Activated CD4-positive, alpha-beta T cell treated with anti-CD3 and anti-CD28 coated beads, Interleukin-2, amount 50 U/mL, for 16 hours (primary cell): ENCODE results near the gene EMSY.
A peak's percentile ranks its signal among the peaks of the same experiment; 100 is the strongest.
"Not testable (repeated sequence)": the region's sequence is repeated elsewhere in the genome, so short reads cannot be mapped to it uniquely, and the experiment has no call there.

Source experiments
- DNase-seq: peaks from one replicate; pipeline ENCODE4 v3.0.0-alpha.2; 2020

Gene EMSY

DNA sequence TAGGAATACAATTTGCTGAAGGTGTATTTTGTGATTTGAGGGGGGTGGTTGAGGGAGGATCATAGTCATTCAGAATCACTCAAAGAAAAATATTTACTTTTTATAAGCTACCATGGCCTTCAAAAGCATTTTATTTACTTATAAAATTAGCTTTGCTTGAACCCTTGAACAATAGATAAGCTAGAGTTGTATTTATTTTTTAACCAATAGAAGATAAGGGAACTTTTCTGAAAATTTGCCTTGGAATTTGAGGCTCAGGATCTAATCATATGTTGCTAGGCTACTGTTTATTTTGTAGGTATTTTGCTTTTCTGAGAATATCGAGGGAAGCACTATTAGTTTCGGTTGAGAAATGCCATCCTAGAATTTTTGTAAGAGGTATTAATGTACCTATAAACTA lies 82.1 kb downstream of the EMSY start:
- no peak for DNase-seq

DNA sequence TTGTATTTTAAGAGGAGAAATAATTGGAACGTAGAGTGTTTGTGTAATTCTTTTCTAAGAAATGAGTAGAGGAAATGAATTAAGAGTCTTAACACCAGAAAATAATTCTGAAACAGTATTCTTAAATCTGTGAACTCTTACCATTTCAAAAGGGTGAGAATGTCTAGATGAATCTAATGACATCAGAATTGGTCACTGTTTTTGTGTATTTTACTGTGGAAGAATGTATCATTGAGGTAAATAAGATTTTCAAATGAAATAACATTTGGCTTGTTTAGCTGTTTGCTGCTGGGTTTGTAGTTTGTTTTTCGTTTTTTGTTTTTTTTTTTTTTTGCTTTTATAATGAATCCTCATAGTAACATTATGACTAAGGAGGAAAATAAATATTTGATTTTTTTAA lies 97.6 kb downstream of the EMSY start:
- no peak for DNase-seq

DNA sequence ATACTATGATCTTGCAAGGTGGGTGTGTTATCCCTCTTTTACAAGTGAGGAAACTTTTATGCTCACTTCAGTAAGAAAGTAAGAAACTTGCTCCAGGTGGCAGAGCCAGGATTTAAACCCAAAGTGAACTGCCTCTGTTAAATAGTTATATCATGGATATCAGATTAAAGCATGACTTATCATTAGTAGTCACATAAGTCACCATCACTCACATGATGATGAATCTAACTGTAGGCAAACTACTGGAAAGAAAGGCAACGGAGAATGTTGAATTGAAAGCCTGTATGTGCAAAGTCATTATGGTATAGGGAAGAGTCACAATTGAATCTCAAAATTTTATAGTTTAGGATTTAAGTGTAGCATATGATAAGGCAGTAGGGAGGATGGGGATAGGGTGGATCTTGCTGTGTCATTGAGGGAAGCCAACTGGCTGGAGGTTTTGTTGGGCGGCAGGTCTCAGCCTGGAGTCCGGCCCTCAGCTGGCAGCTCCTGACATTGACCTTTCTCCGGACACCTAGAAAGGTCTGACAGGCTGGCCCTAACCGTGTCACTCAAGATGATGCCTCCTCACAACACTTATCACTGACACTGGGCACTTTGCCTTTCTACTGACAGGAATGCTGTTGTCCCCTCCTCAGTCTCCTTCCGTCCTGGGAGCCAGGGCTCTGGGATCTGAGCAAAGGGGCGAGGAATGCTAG lies 98.3 kb downstream of the EMSY start:
- DNase-seq, result no peak

DNA sequence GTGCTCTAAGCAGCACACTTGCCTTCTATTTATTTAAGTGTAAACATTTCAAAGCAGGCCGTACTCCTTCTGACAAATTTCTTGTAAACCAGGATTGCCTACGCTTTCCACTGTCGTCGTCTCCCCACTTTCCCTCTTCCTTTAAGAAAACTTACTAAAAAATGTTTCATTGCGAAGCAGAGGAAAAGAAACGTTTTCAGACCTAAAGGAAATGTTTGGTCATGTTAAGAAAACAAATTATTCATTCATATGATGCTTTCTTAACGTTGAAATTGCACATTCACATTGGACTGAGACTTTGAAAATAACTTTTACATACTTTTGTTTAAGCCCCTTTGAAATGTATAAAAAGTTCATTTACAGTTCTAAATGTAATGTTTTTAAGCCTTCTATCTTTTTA lies 106.0 kb downstream of the EMSY start:
- DNase-seq, result no peak

DNA sequence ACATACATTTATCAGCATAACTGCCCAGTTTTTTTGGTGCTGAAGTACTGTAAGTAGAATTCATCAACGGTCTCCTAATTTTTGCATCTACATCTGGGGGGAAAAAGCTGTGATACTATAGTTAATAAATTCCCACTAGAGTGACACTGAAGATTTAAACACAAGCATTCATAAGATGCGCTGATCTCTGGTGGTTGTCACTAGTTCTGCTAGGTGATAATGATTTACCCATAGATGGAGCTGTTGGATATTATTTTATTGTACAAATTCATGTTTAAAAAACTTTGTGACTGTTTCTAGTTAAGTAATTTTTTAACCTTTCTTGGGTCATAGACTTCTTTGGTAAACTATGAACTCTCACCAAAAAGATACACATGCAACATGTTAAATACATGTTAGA lies 106.6 kb downstream of the EMSY start:
- no peak for DNase-seq

DNA sequence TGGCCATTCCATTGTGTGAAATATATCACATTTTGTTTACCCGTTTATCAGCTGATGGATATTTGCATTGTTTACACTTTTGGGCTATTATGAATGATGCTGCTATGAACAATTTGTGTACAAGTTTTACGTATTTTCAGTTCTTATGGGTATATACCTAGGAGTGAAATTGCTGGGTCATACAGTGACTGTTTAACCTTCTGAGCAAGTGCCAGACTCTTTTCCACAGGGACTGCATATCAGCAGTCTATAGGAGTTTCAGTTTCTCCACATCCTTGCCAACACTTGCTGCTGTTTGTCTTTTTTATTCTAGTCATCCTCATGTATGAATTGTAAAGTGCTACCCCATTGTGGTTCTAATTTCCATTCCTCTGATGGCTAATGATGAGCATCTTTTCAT lies 108.2 kb downstream of the EMSY start:
- DNase-seq, result no peak

DNA sequence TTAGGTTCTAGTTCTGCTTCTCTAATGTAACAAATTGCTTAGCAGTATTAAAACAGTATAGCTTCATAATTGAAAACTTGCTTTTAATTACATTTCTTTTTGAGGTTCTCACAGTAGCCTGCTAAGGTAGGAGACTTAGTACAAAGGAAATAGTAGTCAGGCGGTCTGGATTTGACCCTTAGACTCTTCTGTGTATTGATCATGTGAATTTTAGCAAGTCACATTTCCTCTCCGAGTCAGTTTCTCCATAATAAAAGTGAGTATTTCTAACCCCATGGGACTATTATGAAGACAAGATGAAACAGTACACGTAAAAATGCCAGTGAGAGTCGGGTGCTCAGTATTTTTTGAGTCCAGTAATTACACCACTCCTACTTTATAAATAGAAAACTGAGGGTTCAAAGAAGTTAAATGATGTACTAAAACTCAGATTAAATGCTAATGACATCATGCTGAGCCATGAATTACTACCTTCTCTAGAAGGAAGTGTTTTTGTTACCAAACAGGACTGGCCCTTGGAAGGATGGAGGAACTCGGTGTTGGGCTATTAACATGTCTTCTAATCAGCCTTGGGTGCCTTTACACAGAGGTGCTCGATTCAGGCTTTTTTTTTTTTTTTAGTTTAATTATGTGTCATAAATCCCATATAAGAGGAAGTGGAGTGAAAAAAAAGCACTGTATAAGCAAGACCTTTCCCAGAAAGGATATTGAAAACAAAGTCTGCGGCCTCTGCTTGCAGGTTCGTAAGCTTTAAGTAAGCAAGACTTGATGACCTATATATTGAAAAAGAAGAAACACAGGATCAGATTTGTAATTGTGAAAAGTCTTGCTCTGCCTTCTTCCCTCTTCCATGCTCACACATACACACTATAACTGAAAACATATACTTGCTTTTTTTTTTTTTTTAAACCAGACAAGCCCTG lies 109.0 kb downstream of the EMSY start:
- peak; percentile 28 for DNase-seq

DNA sequence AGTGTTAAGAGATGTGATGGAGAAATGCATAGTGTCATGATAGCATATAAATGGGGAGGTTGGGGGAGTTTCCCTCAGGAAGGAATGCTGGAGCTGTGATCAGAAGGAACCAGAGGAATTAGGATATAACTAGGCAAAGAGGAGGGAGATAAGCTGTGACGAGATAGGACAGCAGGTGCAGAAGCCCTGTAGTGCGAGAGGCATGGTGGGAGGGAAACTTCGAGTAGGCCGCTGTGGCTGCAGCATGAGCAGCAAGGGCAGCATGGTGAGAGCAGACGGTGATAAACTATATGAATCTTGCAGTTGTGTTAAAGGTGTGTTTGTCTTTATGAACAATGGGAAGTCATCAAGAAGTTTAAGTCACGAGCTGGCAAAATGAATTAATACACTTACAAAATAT lies 109.9 kb downstream of the EMSY start:
- DNase-seq, result no peak

DNA sequence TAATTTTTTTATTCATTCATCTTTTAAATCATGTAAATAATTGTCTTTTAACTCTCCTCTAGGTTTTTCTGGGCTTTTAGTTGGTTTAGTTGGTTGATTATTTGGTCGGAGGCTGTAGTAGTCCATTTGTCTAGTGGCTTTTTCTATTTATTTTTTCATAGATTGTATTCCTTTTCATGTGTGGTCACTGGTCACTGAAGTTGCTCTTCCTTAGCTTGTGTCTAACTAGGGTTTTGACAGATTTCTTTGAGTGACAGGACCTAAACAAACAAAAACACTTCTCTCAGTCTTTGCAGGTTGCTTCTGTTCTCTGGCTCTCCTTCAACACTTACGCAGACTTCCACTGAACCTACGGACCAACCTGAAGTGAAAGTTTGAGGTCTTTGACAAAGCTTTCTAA lies 112.6 kb downstream of the EMSY start:
- no peak for DNase-seq

DNA sequence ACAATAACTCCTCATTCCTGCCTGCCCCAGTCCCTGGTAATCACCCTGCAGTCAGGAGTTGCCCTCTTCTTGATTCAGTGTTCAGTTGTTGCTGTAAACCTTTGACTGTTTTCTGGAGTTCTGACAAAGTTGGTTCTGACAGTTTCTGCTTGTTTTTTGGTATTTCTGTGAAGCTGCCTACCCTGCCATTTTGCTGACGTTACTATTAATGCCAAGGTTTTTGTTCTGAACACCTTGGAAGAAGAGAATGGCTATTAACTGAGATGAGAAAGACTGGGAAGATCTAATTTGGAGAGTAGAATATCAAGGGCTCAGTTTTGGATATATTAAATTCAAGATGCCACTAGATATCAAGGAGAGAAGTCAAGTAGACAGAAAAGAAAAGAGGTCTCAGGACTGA lies 113.7 kb downstream of the EMSY start:
- no peak for DNase-seq

DNA sequence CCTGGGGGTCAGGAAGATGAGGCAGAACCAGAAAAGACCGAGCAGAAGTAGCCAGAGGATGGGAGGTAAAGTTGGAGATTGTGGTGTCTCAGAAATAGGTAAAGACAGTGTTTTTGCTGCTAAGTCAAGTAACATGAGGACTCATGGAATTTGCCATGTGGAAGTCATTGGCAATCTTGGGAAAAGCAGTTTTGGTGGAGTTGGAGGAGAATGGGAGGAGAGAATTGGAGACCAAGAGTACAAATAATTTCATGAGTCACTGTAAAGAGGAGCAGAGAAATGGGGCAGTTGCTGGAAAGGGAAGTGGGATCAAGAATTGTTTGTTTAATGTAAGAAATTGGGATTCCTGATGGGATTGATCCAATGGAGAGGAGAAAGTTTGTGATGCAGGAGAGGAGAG lies 114.1 kb downstream of the EMSY start:
- DNase-seq, result no peak

DNA sequence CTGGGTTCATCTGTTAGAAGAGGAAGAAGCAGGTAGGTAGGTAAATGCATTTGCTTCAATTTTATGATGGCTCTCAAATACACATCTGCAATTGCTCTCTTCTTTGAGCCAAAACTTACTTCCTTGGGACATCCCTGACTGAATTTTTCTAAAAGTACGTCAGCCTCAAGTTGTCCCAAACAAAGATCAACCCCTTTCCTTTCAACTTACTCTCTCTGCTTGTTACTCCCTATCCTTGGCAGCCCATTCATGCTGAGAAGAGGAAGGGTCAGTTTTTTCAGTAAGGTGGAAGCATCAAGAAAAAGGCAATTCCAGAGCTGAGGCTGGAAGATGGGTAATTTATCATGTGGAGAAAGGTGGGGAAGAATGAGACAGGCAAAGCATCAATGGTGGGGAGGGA lies 114.5 kb downstream of the EMSY start:
- DNase-seq, result no peak

DNA sequence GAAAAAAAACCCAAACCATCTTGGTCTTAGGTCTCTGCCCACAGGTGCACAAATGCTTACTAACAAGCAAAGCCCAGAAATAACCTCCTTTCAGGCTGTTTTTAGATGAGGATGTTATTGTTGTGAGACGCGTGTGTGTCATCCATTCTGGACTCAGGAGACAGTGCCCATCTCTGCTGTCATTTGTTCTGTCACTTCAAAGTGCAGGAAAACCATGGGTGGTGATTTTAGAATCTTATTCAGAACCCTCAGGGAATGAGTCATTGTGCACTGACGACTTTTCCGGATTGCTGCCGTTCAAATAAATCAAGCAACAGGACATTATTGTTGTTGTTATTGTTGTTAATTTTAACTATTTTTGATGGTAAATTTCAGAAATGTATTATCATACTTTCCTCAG lies 115.4 kb downstream of the EMSY start:
- peak; percentile 69 for DNase-seq

DNA sequence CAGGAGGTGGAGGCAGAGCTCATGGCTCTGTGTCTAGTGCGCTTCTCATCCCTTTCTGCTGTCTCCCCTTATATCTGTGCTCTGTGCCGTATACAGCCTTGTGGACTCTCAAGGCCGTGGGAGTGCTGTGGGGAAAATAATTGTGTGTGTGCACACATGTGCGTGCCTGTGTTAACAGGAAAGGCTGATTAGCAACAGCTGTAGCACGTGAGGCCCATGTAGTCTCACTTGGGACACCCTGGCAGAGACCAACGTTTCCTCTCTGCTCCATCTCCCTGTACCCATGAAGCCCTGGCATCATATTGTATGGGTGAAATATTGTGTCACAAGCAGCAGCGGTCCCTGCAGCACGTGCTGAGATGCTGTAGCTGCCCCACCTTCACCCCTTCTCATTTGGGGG lies 116.4 kb downstream of the EMSY start:
- no peak for DNase-seq

DNA sequence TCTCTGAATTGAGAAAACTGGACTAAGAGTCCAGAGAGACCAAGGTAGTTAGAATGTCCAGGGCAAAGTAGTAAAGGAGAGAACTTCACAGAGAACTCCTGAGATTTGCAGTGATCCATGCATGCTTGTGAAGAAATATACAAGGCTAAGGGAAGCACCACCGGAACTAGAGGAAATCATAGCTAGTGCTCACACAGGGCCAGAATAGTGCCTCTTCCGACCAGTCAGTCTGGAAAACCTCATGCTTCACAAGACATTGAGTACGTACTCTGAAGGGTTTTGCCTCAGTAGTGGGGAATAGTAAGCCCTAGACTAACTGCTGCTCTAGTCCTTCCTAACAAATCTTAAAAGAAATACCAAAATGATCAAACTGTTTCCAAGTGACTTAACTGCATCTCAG lies 117.7 kb downstream of the EMSY start:
- no peak for DNase-seq

DNA sequence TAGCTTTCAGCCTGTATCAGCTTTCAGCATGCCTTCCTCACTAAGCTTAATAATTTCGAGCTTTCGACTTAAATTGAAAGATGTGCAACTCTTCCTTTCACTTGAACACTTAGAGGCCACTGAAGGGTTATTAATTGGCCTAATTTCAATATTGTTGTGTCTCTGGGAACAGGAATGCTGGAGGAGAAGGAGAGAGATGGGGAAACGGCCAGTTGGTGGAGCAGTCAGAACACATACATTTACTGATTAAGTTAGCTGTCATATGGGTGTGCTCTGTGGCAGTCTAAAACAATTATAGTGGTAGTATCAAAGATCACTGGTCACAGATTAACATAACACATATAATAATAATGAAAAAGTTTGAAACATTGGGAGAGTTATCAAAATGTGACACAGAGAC lies 119.5 kb downstream of the EMSY start:
- DNase-seq, result no peak

DNA sequence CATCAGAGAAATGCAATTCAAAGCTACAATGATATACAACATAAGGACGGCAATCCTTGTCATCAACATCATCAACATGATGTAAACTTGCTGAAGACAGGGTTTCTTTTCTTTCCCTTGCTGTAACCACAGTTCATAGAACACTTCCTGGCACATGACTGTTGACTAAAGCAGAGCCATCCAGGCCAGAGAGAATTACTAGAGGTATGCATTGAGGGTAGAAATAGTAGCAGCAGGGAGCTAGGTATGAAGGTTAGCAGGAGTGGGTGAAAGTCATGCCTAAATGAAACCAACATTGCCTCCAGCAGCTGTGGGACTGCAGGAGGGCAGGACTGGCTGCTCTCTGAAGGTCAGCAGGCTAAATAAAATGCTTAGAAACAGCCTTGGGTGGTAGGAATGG lies 122.0 kb downstream of the EMSY start:
- peak; percentile 44 for DNase-seq

DNA sequence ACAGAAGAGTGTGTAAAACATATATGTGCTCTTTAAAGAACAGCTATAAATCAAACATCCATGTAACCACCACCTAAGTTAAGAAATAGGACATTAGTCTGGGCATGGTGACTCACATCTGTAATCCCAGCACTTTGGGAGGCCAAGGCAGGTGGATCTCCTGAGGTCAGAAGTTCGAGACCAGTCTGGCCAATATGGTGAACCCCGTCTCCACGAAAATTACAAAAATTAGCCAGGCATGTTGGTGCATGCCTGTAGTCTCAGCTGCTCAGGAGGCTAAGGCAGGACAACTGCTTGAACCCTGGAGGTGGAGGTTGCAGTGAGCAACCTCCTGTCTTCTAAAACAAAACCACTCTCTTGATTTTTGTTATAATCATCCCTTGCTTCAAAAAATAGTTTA lies 122.4 kb downstream of the EMSY start:
- no peak for DNase-seq

DNA sequence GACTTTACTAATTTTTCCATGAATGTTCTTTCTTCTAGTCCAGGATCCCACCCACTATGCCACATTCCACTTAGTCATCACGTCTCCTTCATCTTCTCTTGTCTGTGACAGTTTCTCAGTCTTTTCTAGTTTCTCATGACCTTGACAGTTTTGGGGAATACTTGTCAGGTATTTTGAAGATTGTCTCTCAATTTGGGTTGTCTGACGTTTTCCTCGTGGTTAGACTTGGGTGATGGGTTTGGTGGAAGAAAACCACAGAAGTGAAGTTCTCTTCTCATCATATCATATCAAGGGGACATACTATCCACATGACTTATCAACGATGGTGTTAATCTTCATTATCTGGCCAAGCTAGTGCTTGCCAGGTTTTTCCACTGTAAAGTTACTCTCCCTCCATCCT lies 123.3 kb downstream of the EMSY start:
- DNase-seq, result no peak

DNA sequence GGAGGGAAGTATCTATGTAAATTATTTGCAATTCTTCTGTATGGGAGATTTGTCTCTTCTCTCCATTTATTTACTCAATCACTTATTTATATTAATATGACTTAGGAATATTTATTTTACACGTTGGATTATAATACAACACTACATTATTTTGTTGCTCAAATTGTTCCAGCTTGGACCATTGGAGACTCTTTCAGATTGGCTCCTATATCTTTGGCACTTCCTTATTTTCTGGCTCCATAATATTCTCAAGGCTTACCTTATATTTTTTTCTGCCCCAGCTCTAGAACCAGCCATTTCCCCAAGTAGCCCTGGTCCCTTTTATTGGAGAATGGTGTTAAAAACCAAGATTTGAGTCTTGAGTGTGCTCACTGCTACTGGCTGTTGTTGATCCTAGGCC lies 123.8 kb downstream of the EMSY start:
- DNase-seq, result no peak

DNA sequence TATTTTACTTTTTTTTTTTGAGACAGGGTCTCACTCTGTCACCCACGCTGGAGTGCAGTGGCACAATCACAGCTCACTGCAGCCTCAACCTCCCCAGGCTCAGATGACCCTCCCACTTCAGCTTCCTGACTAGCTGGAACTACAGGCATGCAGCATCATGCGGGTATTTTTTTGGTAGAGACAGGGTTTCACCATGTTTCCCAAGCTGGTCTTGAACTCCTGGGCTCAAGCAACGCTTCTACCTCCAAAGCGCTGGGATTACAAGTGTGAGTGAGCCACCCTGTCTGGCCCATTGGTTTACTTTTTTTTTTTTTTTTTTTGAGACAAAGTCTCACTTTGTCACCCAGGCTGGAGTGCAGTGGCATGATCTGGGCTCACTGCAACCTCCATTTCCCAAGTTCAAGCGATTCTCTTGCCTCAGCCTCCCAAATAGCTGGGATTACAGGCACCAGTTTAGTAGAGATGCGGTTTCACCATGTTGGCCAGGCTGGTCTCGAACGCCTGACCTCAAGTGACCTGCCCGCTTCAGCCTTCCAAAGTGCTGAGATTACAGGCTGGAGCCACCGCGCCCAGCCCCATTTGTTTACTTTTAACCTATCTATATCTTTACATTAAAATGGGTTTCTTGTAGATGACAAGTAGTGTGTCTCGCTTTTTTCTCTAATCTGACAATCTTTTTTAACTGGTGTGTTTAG lies 127.5 kb downstream of the EMSY start:
- not testable (repeated sequence) for DNase-seq

DNA sequence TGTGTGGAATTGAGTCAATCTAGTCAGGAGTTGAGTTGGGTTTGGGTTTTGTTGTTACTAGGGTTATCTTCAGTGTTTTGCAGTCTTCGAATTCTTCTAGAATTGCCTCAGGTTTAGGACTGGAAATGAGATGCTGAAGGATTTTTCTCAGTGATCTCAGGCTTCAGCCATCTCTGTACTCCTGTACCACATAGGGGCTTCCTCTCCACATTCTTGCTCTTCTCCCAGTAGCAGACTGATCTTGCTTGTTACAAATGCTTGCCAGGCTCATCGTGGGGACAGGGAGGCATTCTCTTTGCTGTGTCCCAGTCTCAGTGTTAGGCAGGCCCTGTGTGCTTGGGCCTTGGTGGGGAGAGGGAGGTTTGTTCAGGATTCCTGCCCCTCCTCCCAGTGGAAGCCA lies 129.6 kb downstream of the EMSY start:
- no peak for DNase-seq

DNA sequence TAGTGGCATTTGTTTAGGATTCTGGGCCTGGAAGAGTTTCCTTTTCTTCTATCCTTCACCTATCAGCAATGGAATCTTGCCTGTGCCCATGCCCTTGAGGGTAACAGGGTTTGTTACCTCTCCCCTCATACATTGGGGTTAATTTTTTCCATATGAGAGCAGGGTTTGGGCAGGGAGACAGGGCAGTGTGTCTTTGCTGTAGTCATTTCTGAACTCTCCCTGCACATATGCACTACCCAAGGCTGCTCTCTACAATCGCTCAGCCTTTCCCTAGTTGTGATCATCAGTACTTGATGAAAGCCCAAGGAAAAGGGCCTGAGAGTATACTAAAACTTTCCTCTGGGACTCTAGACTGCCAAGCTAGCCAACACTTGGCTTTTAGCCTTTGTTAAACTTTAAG lies 130.1 kb downstream of the EMSY start:
- DNase-seq, result no peak
